ENCODE data around the gene TSEN34. TPM values are rescaled to one million over a fixed set of nuclear protein-coding genes. Genes with fewer than 3 reads are reported as not detected.
"Not testable (repeated sequence)": the region's sequence is repeated elsewhere in the genome, so short reads cannot be mapped to it uniquely, and the experiment has no call there.

TSEN34 gene
- total RNA-seq, 1 experiment from 2014 or later, result 64.7 TPM

- no TSS peak for BruUV-seq (replicated peaks)
- POLR2A ChIA-PET (ENCODE audit: low non-redundant PET), result no interaction called here
- TF ChIP-seq CTCF (conservative IDR thresholded peaks at IDR 0.05; ENCODE audit: low read depth, low read length) (no peak), EZH2 (IDR thresholded peaks at IDR 0.05; ENCODE audit: borderline replicate concordance, low read depth, low read length, poor library complexity, severe bottlenecking) (no peak)
- H3K9me3 ChIP-seq (ENCODE audit: low read depth, low read length, poor library complexity, severe bottlenecking), result no peaks in the 10 kb centered on the region
- peak; percentile 94 for DNase-seq (ENCODE audit: low spot score)
- intact Hi-C loops (cut with micrococcal nuclease; ENCODE audit: unreplicated experiment), result no loop called here
- no peak overlapping the region for H3K4me3 ChIP-seq (ENCODE audit: low read depth, low read length, poor library complexity, severe bottlenecking)
- H3K36me3 ChIP-seq (ENCODE audit: insufficient read depth, low read length, poor library complexity, severe bottlenecking), result peaks cover 37% of the 10 kb centered on the region
- H3K27ac ChIP-seq (ENCODE audit: low read depth, low read length, poor library complexity, severe bottlenecking), result peak overlapping the region; percentile 34
- H3K27me3 ChIP-seq (replicated peaks; ENCODE audit: insufficient read depth, low read depth, low read length, poor library complexity), result no peaks in the 10 kb centered on the region
- CTCF ChIA-PET, result interaction anchor here (1.2 kb wide), 1 partner anchor 56 kb away, joined by 4 read pairs; no protein-coding TSS in a partner anchor
- H3K4me1 ChIP-seq (ENCODE audit: insufficient read depth, low read length, poor library complexity, severe bottlenecking), result peaks cover 22% of the 10 kb centered on the region
Observed at GRCh38 chr19:54209811-54210494, 18.8 kb downstream of the TSEN34 start.

- DNase-seq (ENCODE audit: low spot score), result no peak
- POLR2A ChIA-PET (ENCODE audit: low non-redundant PET), result no interaction called here
- Histone ChIP-seq H3K4me3 (ENCODE audit: low read depth, low read length, poor library complexity, severe bottlenecking) (no peak overlapping the region), H3K27me3 (replicated peaks; ENCODE audit: insufficient read depth, low read depth, low read length, poor library complexity) (no peaks in the 10 kb centered on the region), H3K4me1 (ENCODE audit: insufficient read depth, low read length, poor library complexity, severe bottlenecking) (peaks cover 20% of the 10 kb centered on the region), H3K36me3 (ENCODE audit: insufficient read depth, low read length, poor library complexity, severe bottlenecking) (peaks cover 24% of the 10 kb centered on the region), H3K27ac (ENCODE audit: low read depth, low read length, poor library complexity, severe bottlenecking) (no peak overlapping the region), H3K9me3 (ENCODE audit: low read depth, low read length, poor library complexity, severe bottlenecking) (no peaks in the 10 kb centered on the region)
- CTCF ChIA-PET, result no interaction called here
- intact Hi-C loops (cut with micrococcal nuclease; ENCODE audit: unreplicated experiment), result no loop called here
- BruUV-seq (replicated peaks), result no TSS peak
- no peak for TF ChIP-seq EZH2 (IDR thresholded peaks at IDR 0.05; ENCODE audit: borderline replicate concordance, low read depth, low read length, poor library complexity, severe bottlenecking)
- no peak for TF ChIP-seq CTCF (conservative IDR thresholded peaks at IDR 0.05; ENCODE audit: low read depth, low read length)
Observed at GRCh38 chr19:54211235-54211634, 20.1 kb downstream of the TSEN34 start.

GRCh38 chr19:54214217-54214616 is 23.1 kb downstream of the TSEN34 start:
- H3K36me3 ChIP-seq (ENCODE audit: insufficient read depth, low read length, poor library complexity, severe bottlenecking); H3K4me3 ChIP-seq (ENCODE audit: low read depth, low read length, poor library complexity, severe bottlenecking); DNase-seq (ENCODE audit: low spot score); H3K27me3 ChIP-seq (replicated peaks; ENCODE audit: insufficient read depth, low read depth, low read length, poor library complexity); POLR2A ChIA-PET (ENCODE audit: low non-redundant PET); BruUV-seq (replicated peaks); H3K27ac ChIP-seq (ENCODE audit: low read depth, low read length, poor library complexity, severe bottlenecking); intact Hi-C loops (cut with micrococcal nuclease; ENCODE audit: unreplicated experiment); H3K9me3 ChIP-seq (ENCODE audit: low read depth, low read length, poor library complexity, severe bottlenecking): not testable (repeated sequence)
- peaks cover 11% of the 10 kb centered on the region for H3K4me1 ChIP-seq (ENCODE audit: insufficient read depth, low read length, poor library complexity, severe bottlenecking)
- CTCF ChIA-PET, result interaction anchor here (0.6 kb wide), 1 partner anchor 36 kb away, joined by 3 read pairs; no protein-coding TSS in a partner anchor

GRCh38 chr19:54214734-54215133 is 23.6 kb downstream of the TSEN34 start:
- BruUV-seq (replicated peaks); H3K4me3 ChIP-seq (ENCODE audit: low read depth, low read length, poor library complexity, severe bottlenecking); H3K36me3 ChIP-seq (ENCODE audit: insufficient read depth, low read length, poor library complexity, severe bottlenecking); DNase-seq (ENCODE audit: low spot score); H3K27me3 ChIP-seq (replicated peaks; ENCODE audit: insufficient read depth, low read depth, low read length, poor library complexity); H3K9me3 ChIP-seq (ENCODE audit: low read depth, low read length, poor library complexity, severe bottlenecking); H3K4me1 ChIP-seq (ENCODE audit: insufficient read depth, low read length, poor library complexity, severe bottlenecking); CTCF ChIA-PET; POLR2A ChIA-PET (ENCODE audit: low non-redundant PET); intact Hi-C loops (cut with micrococcal nuclease; ENCODE audit: unreplicated experiment); H3K27ac ChIP-seq (ENCODE audit: low read depth, low read length, poor library complexity, severe bottlenecking): not testable (repeated sequence)
